ENCODE results near the gene NKX6-2.

The NKX6-2 gene

DNA sequence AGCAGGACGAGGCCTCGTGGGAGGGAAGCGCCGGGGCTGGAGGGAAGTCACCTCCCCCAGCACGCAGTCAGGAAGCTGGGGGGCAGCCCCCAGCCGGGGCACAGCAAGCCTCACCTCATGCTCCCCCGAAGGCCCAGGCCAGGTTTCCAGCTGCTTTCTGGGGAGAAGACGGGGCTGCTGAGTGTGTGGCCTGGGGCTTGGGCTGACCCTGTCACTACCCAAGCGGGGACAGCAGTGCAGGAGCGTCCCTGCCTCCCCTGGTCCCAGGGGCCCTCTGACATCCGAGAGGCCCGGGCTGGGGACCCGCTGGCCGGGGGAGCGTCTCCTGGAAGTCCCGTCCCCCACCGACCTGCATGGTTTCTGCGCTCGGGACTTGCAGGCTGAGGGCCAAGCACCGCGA is 19.7 kb upstream of the NKX6-2 start:
- H3K9ac ChIP-seq, result no peak overlapping the region
- H3K4me2 ChIP-seq, result no peak overlapping the region
- H3K27me3 ChIP-seq (ENCODE audit: insufficient read depth, low read depth), result peaks cover 39% of the 10 kb centered on the region
- H3K4me3 ChIP-seq (IDR thresholded peaks at IDR 0.05; ENCODE audit: insufficient read depth, low read depth, low read length), result no peak overlapping the region
- H2AFZ ChIP-seq (ENCODE audit: low read depth), result no peak overlapping the region
- H3K27ac ChIP-seq, result no peak overlapping the region
- no peaks in the 10 kb centered on the region for H3K79me2 ChIP-seq (ENCODE audit: insufficient read depth, low read depth)
- no peaks in the 10 kb centered on the region for H4K20me1 ChIP-seq (ENCODE audit: insufficient read depth)
- H3K4me1 ChIP-seq (ENCODE audit: low read depth, poor library complexity, severe bottlenecking), result no peaks in the 10 kb centered on the region
- TF ChIP-seq, protein P1, sequence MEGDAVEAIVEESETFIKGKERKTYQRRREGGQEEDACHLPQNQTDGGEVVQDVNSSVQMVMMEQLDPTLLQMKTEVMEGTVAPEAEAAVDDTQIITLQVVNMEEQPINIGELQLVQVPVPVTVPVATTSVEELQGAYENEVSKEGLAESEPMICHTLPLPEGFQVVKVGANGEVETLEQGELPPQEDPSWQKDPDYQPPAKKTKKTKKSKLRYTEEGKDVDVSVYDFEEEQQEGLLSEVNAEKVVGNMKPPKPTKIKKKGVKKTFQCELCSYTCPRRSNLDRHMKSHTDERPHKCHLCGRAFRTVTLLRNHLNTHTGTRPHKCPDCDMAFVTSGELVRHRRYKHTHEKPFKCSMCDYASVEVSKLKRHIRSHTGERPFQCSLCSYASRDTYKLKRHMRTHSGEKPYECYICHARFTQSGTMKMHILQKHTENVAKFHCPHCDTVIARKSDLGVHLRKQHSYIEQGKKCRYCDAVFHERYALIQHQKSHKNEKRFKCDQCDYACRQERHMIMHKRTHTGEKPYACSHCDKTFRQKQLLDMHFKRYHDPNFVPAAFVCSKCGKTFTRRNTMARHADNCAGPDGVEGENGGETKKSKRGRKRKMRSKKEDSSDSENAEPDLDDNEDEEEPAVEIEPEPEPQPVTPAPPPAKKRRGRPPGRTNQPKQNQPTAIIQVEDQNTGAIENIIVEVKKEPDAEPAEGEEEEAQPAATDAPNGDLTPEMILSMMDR (conservative IDR thresholded peaks at IDR 0.05; ENCODE audit: low read depth, low read length), result no peak
- H3K36me3 ChIP-seq (ENCODE audit: insufficient read depth), result no peaks in the 10 kb centered on the region

DNA sequence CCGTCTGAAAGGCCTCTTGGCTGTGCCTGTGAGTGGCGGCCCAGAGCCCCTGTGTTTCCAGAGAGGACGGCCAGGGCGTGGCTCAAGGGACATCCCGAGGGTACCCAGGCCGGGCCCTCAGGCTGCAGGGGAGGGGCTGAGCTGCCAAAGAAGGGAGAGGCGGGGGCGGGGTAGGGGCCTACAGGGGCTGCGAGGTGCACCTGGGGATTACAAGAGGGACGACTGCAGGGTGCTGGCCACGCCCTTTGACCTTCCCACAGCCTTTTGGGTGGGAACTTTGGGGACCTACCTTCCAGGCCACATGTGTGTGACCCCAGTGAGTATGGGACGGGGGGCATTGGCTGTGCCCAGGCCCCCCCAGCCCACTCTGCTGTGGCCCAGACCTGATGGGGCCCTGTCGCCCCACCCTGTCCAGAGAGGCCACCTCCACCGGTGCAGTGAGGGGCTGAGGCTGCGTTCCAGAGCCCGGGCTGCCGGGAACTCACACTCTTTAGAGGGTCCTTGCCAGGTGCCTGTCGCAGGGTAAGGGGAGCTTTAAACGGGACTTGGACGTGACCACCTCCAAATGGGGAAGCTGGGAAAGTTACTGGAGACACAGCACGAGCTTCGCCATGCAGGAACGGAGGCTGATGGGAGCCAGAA is 19.0 kb upstream of the NKX6-2 start:
- Histone ChIP-seq H3K4me1 (ENCODE audit: low read depth, poor library complexity, severe bottlenecking) (no peaks in the 10 kb centered on the region), H3K36me3 (ENCODE audit: insufficient read depth) (no peaks in the 10 kb centered on the region), H3K4me3 (IDR thresholded peaks at IDR 0.05; ENCODE audit: insufficient read depth, low read depth, low read length) (no peak overlapping the region), H3K9ac (no peak overlapping the region), H3K4me2 (no peak overlapping the region), H3K79me2 (ENCODE audit: insufficient read depth, low read depth) (no peaks in the 10 kb centered on the region), H3K27me3 (ENCODE audit: insufficient read depth, low read depth) (peaks cover 39% of the 10 kb centered on the region), H3K27ac (no peak overlapping the region), H2AFZ (ENCODE audit: low read depth) (no peak overlapping the region), H4K20me1 (ENCODE audit: insufficient read depth) (no peaks in the 10 kb centered on the region)
- TF ChIP-seq, protein P1 (conservative IDR thresholded peaks at IDR 0.05; ENCODE audit: low read depth, low read length), result no peak

DNA sequence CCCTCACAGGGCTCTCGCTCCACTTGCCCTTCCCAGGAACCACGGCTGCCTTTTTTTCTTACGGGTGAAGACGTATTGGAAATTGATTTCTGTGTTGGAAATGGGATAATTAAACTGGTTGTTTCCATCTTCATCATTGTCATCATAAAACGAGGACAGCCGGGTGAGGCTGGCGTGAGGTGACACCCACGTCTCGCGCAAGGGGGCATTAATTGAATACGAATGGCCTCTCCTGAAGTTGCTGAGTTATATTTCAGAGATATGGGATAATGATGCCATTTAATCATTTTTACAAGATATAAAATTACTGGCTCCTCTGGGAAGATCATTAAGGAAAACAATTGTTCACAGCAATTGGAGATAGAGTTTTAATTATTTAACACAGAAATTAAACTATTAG is 18.3 kb upstream of the NKX6-2 start:
- no peaks in the 10 kb centered on the region for H3K4me1 ChIP-seq (ENCODE audit: low read depth, poor library complexity, severe bottlenecking)
- no peaks in the 10 kb centered on the region for H3K79me2 ChIP-seq (ENCODE audit: insufficient read depth, low read depth)
- H3K36me3 ChIP-seq (ENCODE audit: insufficient read depth), result no peaks in the 10 kb centered on the region
- TF ChIP-seq, protein P1 (conservative IDR thresholded peaks at IDR 0.05; ENCODE audit: low read depth, low read length), result no peak
- no peak overlapping the region for H3K4me3 ChIP-seq (IDR thresholded peaks at IDR 0.05; ENCODE audit: insufficient read depth, low read depth, low read length)
- H2AFZ ChIP-seq (ENCODE audit: low read depth), result no peak overlapping the region
- H3K4me2 ChIP-seq, result no peak overlapping the region
- no peak overlapping the region for H3K27ac ChIP-seq
- no peak overlapping the region for H3K9ac ChIP-seq
- no peaks in the 10 kb centered on the region for H4K20me1 ChIP-seq (ENCODE audit: insufficient read depth)
- peaks cover 33% of the 10 kb centered on the region for H3K27me3 ChIP-seq (ENCODE audit: insufficient read depth, low read depth)

DNA sequence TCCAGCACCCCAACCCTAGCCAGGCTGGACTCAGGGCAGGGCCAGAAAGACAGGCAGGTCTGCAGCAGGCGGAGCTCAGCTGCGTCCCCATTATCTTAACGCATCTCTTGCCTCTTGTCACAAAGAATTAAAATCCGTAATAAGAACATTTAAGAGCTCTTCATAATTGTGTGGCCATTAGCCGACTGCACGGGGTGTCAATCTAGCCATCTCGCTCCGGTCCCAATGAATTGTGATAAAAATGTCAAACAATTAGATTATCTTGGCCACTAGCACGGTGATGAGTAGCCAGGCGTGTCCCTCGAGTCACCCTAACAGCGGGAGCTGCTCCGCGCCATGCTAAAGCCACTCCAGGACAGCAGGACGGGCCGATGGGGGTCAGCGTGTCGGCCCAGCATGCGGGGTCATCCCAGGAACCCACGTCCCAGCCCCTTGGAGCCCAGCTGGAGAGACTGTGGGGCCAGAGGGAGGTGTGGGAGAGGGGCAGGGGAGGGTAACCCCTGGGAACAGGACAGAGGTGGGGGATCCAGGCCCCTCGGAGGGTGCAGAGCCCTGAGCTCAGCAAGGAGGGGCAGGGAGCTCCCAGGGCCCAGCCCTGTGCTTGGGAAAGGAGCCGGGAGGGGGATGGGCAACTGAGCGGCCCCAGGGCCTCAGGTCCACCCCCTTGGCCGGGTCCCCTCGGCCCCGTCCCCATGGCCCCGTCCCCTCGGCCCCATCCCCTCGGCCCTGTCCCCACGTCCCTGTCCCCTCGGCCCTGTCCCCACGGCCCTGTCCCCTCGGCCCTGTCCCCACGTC is 17.7 kb upstream of the NKX6-2 start:
- Histone ChIP-seq H4K20me1 (ENCODE audit: insufficient read depth) (no peaks in the 10 kb centered on the region), H3K36me3 (ENCODE audit: insufficient read depth) (no peaks in the 10 kb centered on the region)

More for the DNA sequence above, 17.7 kb upstream of the NKX6-2 start:
- Histone ChIP-seq H3K27ac (no peak overlapping the region), H3K9ac (no peak overlapping the region), H3K27me3 (ENCODE audit: insufficient read depth, low read depth) (peaks cover 29% of the 10 kb centered on the region), H3K4me1 (ENCODE audit: low read depth, poor library complexity, severe bottlenecking) (no peaks in the 10 kb centered on the region), H3K4me3 (IDR thresholded peaks at IDR 0.05; ENCODE audit: insufficient read depth, low read depth, low read length) (no peak overlapping the region), H3K79me2 (ENCODE audit: insufficient read depth, low read depth) (no peaks in the 10 kb centered on the region), H2AFZ (ENCODE audit: low read depth) (no peak overlapping the region), H3K4me2 (no peak overlapping the region)
- TF ChIP-seq, protein P1 (conservative IDR thresholded peaks at IDR 0.05; ENCODE audit: low read depth, low read length), result no peak
